AG09309 (cell line): Measurements from ENCODE around the gene RAB3GAP2.

ENCODE experiments used
- DNase-seq: peaks from one replicate; pipeline ENCODE4 v3.0.0-alpha.2; 2010; ENCODE audit warnings: low read depth
- H3K4me3 ChIP-seq: 2 replicates; pipeline ENCODE4 v1.5.1; 2011; ENCODE audit warnings: mild to moderate bottlenecking, low read depth, low read length, moderate library complexity; ENCODE audit not compliant: control insufficient read depth
- TF ChIP-seq, protein P1 (sequence below): IDR thresholded peaks from 2 replicates; pipeline ENCODE4 v1.5.1; 2011; ENCODE audit warnings: mild to moderate bottlenecking, low read depth, low read length, inconsistent platforms; ENCODE audit not compliant: insufficient read depth, control insufficient read depth; ENCODE audit errors: missing control alignments

Gene RAB3GAP2

DNA sequence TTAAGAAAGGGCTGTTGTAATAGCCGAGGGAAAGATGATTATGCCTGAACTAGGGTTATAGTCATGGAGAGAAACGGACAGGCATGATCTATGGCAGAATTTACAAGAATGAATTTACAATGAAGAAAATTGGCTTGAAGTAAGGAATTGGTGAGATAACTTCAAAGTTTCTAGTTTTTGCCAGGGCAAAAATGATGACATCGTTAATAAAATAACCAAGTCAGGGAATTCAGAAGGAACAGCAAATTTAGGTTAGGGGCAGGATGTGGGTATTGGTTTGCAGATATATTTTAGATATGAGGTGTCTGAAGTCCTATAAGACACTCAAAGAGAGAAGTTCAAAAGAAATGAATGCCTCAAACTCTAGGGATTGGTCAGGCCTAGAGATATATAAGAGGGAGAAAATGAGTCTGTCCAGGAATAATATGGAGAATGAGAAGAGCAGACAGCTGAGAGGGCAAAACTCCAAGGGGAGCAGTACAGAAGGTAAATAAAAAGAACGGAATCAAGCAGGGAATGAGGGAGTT, 115.6 kb downstream of the RAB3GAP2 start:
- TF ChIP-seq, protein P1, sequence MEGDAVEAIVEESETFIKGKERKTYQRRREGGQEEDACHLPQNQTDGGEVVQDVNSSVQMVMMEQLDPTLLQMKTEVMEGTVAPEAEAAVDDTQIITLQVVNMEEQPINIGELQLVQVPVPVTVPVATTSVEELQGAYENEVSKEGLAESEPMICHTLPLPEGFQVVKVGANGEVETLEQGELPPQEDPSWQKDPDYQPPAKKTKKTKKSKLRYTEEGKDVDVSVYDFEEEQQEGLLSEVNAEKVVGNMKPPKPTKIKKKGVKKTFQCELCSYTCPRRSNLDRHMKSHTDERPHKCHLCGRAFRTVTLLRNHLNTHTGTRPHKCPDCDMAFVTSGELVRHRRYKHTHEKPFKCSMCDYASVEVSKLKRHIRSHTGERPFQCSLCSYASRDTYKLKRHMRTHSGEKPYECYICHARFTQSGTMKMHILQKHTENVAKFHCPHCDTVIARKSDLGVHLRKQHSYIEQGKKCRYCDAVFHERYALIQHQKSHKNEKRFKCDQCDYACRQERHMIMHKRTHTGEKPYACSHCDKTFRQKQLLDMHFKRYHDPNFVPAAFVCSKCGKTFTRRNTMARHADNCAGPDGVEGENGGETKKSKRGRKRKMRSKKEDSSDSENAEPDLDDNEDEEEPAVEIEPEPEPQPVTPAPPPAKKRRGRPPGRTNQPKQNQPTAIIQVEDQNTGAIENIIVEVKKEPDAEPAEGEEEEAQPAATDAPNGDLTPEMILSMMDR, result no peak
- no peak for DNase-seq
- H3K4me3 ChIP-seq, result no peak overlapping the region

- DNase-seq, result no peak
- H3K4me3 ChIP-seq, result no peak overlapping the region
- TF ChIP-seq, protein P1, result no peak
These were observed 119.1 kb downstream of the RAB3GAP2 start for GRCh38 chr1:220153147-220153546.

DNA sequence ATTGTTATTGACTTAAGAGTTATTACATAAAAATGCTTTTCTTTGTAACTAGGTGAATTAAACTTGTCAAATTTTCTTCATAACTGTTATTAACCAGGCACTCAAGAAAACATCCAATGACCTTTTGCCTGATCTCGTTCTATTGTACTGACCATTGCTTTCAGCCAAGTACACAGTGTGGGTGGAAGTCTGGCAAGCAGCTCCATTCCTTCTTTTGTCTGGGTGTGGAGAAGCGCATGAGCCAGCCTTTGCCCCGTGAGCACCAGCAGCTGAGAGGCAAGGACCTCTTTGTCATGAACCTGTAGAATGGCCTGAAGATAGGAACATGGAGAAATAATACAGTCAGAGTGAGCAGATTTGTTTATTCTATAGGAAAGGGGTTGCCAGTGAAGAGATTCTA, 120.8 kb downstream of the RAB3GAP2 start:
- no peak overlapping the region for H3K4me3 ChIP-seq
- TF ChIP-seq, protein P1, result no peak
- no peak for DNase-seq

GRCh38 chr1:220149742-220150141, 122.5 kb downstream of the RAB3GAP2 start:
- TF ChIP-seq, protein P1, result no peak
- DNase-seq, result no peak
- H3K4me3 ChIP-seq, result no peak overlapping the region

- no peak overlapping the region for H3K4me3 ChIP-seq
- no peak for DNase-seq
- TF ChIP-seq, protein P1, result no peak
These were observed 128.2 kb downstream of the RAB3GAP2 start for GRCh38 chr1:220144051-220144450.

DNA sequence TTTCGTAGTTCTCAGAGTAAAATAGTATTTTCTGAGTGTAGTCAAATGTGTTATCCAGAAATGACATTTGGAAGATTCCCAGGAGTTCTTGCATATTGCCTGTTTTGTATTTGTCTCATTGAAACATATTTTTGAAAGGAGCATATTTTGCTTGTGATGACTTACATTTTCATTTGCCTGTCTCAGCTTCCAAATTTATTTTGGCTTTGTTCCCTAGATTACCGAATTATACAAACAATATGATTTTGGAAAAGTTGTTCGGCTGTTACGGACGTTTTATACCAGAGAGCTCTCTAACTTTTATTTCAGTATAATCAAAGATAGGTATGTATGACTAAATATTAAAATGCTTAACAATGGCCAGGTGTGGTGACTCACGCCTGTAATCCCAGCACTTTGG, 132.3 kb downstream of the RAB3GAP2 start:
- H3K4me3 ChIP-seq, result no peak overlapping the region
- DNase-seq, result no peak
- TF ChIP-seq, protein P1, result no peak
